ENCODE data around the gene CIDEC.

- TF ChIP-seq FOXK2 (conservative IDR thresholded peaks at IDR 0.05 in 1 of 2, IDR thresholded peaks at IDR 0.05 in 1 of 2; ENCODE audit: low read depth in 2 of 2) (no peak), HMGXB4 (CRISPR knock-in tag; IDR thresholded peaks at IDR 0.05) (no peak), POLR2AphosphoS5 (IDR thresholded peaks at IDR 0.05; ENCODE audit: control insufficient read depth, insufficient read depth, low read depth, low read length) (no peak), ZBTB8A (IDR thresholded peaks at IDR 0.05; ENCODE audit: partially characterized antibody) (no peak), TFAM (CRISPR knock-in tag; conservative IDR thresholded peaks at IDR 0.05) (no peak)
These were observed 48.8 kb downstream of the CIDEC start for GRCh38 chr3:9831253-9831652.
